GM04504 (cell line): ENCODE measurements around the gene SARDH.

ENCODE experiments used
- DNase-seq: peaks from one replicate; pipeline ENCODE4 v3.0.0-alpha.2; 2012; ENCODE audit warnings: low read depth

Gene SARDH

GRCh38 chr9:133734590-133735414, 3.4 kb downstream of the SARDH start:
- no peak for DNase-seq

GRCh38 chr9:133733796-133734533, 4.2 kb downstream of the SARDH start:
- DNase-seq, result no peak

- no peak for DNase-seq
Measured at GRCh38 chr9:133733421-133733795, 4.7 kb downstream of the SARDH start.

GRCh38 chr9:133732639-133733408, 5.3 kb downstream of the SARDH start:
- DNase-seq, result no peak

GRCh38 chr9:133731876-133732638, 6.1 kb downstream of the SARDH start:
- peak; percentile 19 for DNase-seq

GRCh38 chr9:133730994-133731715, 7.0 kb downstream of the SARDH start:
- no peak for DNase-seq

GRCh38 chr9:133729617-133730281, 8.4 kb downstream of the SARDH start:
- DNase-seq, result no peak

- no peak for DNase-seq
Measured at GRCh38 chr9:133728856-133729616, 9.1 kb downstream of the SARDH start.

- DNase-seq, result no peak
Measured at GRCh38 chr9:133727876-133728441, 10.2 kb downstream of the SARDH start.

GRCh38 chr9:133727277-133727875, 10.8 kb downstream of the SARDH start:
- DNase-seq, result no peak

- DNase-seq, result no peak
Measured at GRCh38 chr9:133726401-133727276, 11.5 kb downstream of the SARDH start.

GRCh38 chr9:133725886-133726285, 12.3 kb downstream of the SARDH start:
- no peak for DNase-seq

GRCh38 chr9:133718563-133719315, 19.4 kb downstream of the SARDH start:
- DNase-seq, result no peak

- DNase-seq, result no peak
Measured at GRCh38 chr9:133717113-133718031, 20.8 kb downstream of the SARDH start.

GRCh38 chr9:133716564-133717112, 21.5 kb downstream of the SARDH start:
- no peak for DNase-seq
